DOHH2 (cell line): ENCODE data around the gene MUC2.

Experiments used
- H3F3A ChIP-seq: fragments of 200-600 bp; sonication (generic), shearing (Covaris generic); 2 replicates; pipeline ENCODE4 v1.6.0; 2016; ENCODE audit warnings: antibody characterized with exemption, mild to moderate bottlenecking; ENCODE audit not compliant: control insufficient read depth, insufficient read depth
- H3K27ac ChIP-seq: fragments of 200-600 bp; sonication (generic); 2 replicates; pipeline ENCODE4 v1.5.1; 2014; ENCODE audit warnings: low read depth, mild to moderate bottlenecking, low read length, moderate library complexity
- H3K27me3 ChIP-seq: fragments of 200-600 bp; sonication (generic); 2 replicates; pipeline ENCODE4 v1.6.1; 2014; ENCODE audit warnings: mild to moderate bottlenecking, low read length, mixed read lengths; ENCODE audit not compliant: control insufficient read depth
- H3K36me3 ChIP-seq: fragments of 200-600 bp; sonication (generic); 2 replicates; pipeline ENCODE4 v1.6.1; 2014; ENCODE audit warnings: mild to moderate bottlenecking, low read length, moderate library complexity, mixed read lengths; ENCODE audit not compliant: control insufficient read depth
- H3K4me1 ChIP-seq: fragments of 200-600 bp; sonication (generic); 2 replicates; pipeline ENCODE4 v1.6.1; 2014; ENCODE audit warnings: mild to moderate bottlenecking, low read length, mixed read lengths; ENCODE audit not compliant: control insufficient read depth
- H3K4me2 ChIP-seq: fragments of 200-600 bp; sonication (generic); 2 replicates; pipeline ENCODE4 v1.6.0; 2014; ENCODE audit warnings: mild to moderate bottlenecking, low read length, moderate library complexity
- H3K4me3 ChIP-seq: fragments of 200-600 bp; sonication (generic); 2 replicates; pipeline ENCODE4 v1.5.1; 2014; ENCODE audit warnings: mild to moderate bottlenecking, low read length, mixed read lengths
- H3K79me2 ChIP-seq: fragments of 200-600 bp; sonication (generic); 2 replicates; pipeline ENCODE4 v1.6.1; 2014; ENCODE audit warnings: mild to moderate bottlenecking, low read length, mixed read lengths; ENCODE audit not compliant: control insufficient read depth
- H3K9me2 ChIP-seq: fragments of 200-600 bp; sonication (generic); replicated peaks from 2 replicates; pipeline ENCODE4 v1.6.1; 2014; ENCODE audit warnings: mild to moderate bottlenecking, low read length, mixed read lengths; ENCODE audit not compliant: control insufficient read depth
- H3K9me3 ChIP-seq: fragments of 200-600 bp; sonication (generic); 2 replicates; pipeline ENCODE4 v1.6.1; 2014; ENCODE audit warnings: antibody characterized with exemption, low read length, mixed read lengths; ENCODE audit not compliant: control insufficient read depth, insufficient read depth
- H4K20me1 ChIP-seq: fragments of 200-600 bp; sonication (generic); 2 replicates; pipeline ENCODE4 v1.6.0; 2014; ENCODE audit warnings: low read depth, mild to moderate bottlenecking, antibody characterized with exemption, low read length, moderate library complexity; ENCODE audit not compliant: control insufficient read depth, insufficient read depth
- CTCF ChIP-seq: fragments of 200-600 bp; sonication (generic); IDR thresholded peaks from one replicate; pipeline ENCODE4 v1.5.1; 2014; ENCODE audit warnings: antibody characterized with exemption, mild to moderate bottlenecking, low read depth, low read length; ENCODE audit not compliant: poor library complexity, severe bottlenecking
- EZH2phosphoT487 ChIP-seq: fragments of 200-600 bp; sonication (generic); IDR thresholded peaks from 2 replicates; pipeline ENCODE4 v1.6.1; 2017; ENCODE audit warnings: borderline replicate concordance, mild to moderate bottlenecking, antibody characterized with exemption, low read length, moderate library complexity, mixed read lengths

The MUC2 gene

GRCh38 chr11:1037506-1038055 is 37.1 kb upstream of the MUC2 start:
- Histone ChIP-seq H3F3A (no peaks in the 10 kb centered on the region), H4K20me1 (no peaks in the 10 kb centered on the region), H3K36me3 (no peaks in the 10 kb centered on the region), H3K4me3 (no peak overlapping the region), H3K9me3 (no peaks in the 10 kb centered on the region), H3K27me3 (no peaks in the 10 kb centered on the region), H3K4me2 (no peak overlapping the region), H3K9me2 (no peaks in the 10 kb centered on the region), H3K27ac (no peak overlapping the region), H3K4me1 (no peaks in the 10 kb centered on the region), H3K79me2 (no peaks in the 10 kb centered on the region)
- TF ChIP-seq EZH2phosphoT487 (no peak), CTCF (no peak)

DNA sequence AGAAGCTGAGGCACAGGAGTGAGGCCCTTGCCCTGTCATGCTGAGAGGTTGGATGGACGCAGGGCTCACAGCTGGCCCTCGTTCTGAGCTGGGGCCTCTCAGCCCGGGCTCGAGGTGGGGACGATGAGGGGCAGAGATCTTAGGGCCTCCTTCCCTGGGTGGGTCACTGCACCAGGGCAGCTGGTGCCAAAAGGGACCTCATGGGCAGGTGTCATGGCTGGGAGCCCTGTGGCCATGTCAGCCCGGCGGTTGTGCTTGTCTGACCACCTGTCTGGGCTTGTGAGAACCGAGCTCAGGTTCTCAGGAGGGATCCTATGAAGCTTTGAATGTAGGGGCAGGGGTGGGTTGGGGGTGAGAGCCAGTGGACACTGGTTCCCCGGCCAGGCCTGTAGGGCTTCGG is 36.3 kb upstream of the MUC2 start:
- TF ChIP-seq EZH2phosphoT487 (no peak), CTCF (no peak)
- Histone ChIP-seq H3K4me1 (no peaks in the 10 kb centered on the region), H3K4me3 (no peak overlapping the region), H3K27me3 (no peaks in the 10 kb centered on the region), H3K36me3 (no peaks in the 10 kb centered on the region), H4K20me1 (no peaks in the 10 kb centered on the region), H3K27ac (no peak overlapping the region), H3K79me2 (no peaks in the 10 kb centered on the region), H3K9me2 (no peaks in the 10 kb centered on the region), H3F3A (no peaks in the 10 kb centered on the region), H3K4me2 (no peak overlapping the region), H3K9me3 (no peaks in the 10 kb centered on the region)

DNA sequence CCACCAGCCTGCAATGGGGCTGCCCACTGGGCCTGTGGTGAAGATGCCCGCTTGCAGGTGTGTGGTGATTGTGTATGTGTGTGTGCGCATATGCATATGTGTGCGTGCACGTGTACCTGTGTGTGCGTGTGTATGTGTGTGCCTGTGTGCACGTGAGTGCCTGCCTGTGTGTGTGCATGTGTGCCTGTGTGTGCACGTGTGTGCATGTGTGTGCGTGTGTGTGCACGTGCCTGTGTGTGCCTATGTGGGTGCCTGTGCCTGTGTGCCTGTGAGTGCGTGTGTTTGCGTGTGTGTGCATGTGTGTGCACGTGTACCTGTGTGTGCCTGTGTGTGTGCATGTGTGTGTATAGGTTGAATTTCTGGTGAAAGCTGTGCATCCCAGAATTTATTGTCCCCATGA is 35.8 kb upstream of the MUC2 start:
- H3K79me2 ChIP-seq: no peaks in the 10 kb centered on the region
- no peak overlapping the region for H3K4me2 ChIP-seq
- no peaks in the 10 kb centered on the region for H3K9me2 ChIP-seq
- no peak overlapping the region for H3K4me3 ChIP-seq
- H3K4me1 ChIP-seq: no peaks in the 10 kb centered on the region
- H3K27me3 ChIP-seq: no peaks in the 10 kb centered on the region
- TF ChIP-seq CTCF (no peak), EZH2phosphoT487 (no peak)
- H3K9me3 ChIP-seq: no peaks in the 10 kb centered on the region
- no peaks in the 10 kb centered on the region for H3K36me3 ChIP-seq
- no peaks in the 10 kb centered on the region for H3F3A ChIP-seq
- no peaks in the 10 kb centered on the region for H4K20me1 ChIP-seq
- no peak overlapping the region for H3K27ac ChIP-seq
